Measurements from ENCODE around the gene PHLPP2. TPM values are rescaled to one million over a fixed set of nuclear protein-coding genes. Genes with fewer than 3 reads are reported as not detected.
"Not testable (repeated sequence)": the region's sequence is repeated elsewhere in the genome, so short reads cannot be mapped to it uniquely, and the experiment has no call there.

The PHLPP2 gene
- total and polyA plus RNA-seq, 8 donors, result 6.1 to 8.5 (median 7.0) TPM

DNA sequence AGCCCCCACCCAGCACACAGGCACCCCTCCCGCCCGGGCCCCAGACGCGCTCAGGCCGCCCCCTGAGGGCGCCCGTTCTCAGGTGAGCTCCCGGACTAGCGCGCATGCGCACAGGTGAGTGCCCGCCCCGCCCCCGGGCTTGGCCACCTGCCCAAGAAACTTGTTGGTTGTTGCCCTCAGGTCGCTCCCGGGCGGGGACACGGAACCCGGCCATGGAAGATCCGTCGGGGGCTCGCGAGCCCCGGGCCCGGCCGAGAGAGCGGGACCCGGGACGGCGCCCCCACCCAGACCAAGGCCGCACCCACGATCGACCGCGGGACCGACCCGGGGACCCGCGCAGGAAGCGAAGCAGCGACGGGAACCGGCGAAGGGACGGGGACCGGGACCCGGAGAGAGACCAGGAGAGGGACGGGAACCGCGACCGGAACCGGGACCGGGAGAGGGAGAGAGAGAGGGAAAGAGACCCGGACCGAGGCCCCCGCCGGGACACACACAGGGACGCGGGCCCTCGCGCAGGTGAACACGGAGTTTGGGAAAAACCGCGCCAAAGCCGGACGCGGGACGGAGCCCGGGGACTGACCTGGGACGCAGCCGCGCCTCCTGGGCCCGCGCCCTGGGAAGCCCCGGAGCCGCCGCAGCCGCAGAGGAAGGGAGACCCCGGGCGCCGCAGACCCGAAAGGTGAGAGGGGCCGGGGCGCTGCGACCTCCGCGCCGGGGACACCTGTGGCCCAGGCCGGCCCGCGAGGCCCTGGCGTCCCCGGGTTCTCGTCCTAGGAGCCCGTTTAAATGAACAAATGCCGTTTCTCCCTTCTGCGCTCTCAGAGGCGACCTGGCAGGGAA is 98.3 kb downstream of the PHLPP2 start, which contains the start of gene MARVELD3:
MARVELD3 (plus strand) TSS at position 167 of the 840 bp plus-strand sequence; CDS start at position 213, 46 bp downstream.
- Histone ChIP-seq H3K4me1 (peaks cover 8 to 13% of the 10 kb centered on the region in 2 donors), H3K27ac (peak within 1 kb of the TSS; percentile 4 to 26), H3K4me3 (peak within 1 kb of the TSS; percentile 48 to 49), H3K27me3 (peaks cover 18 to 49% of the 10 kb centered on the region in 2 donors), H3K36me3 (no peaks in the 10 kb centered on the region), H3K9me3 (no peaks in the 10 kb centered on the region)
- ATAC-seq, result peak; percentile 76
- peak; percentile 42 to 91 (median 76) for DNase-seq
- intact Hi-C loops (cut with DNase I), result no loop called here
- TF ChIP-seq, protein P1, sequence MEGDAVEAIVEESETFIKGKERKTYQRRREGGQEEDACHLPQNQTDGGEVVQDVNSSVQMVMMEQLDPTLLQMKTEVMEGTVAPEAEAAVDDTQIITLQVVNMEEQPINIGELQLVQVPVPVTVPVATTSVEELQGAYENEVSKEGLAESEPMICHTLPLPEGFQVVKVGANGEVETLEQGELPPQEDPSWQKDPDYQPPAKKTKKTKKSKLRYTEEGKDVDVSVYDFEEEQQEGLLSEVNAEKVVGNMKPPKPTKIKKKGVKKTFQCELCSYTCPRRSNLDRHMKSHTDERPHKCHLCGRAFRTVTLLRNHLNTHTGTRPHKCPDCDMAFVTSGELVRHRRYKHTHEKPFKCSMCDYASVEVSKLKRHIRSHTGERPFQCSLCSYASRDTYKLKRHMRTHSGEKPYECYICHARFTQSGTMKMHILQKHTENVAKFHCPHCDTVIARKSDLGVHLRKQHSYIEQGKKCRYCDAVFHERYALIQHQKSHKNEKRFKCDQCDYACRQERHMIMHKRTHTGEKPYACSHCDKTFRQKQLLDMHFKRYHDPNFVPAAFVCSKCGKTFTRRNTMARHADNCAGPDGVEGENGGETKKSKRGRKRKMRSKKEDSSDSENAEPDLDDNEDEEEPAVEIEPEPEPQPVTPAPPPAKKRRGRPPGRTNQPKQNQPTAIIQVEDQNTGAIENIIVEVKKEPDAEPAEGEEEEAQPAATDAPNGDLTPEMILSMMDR (IDR thresholded peaks at IDR 0.05), result no peak

DNA sequence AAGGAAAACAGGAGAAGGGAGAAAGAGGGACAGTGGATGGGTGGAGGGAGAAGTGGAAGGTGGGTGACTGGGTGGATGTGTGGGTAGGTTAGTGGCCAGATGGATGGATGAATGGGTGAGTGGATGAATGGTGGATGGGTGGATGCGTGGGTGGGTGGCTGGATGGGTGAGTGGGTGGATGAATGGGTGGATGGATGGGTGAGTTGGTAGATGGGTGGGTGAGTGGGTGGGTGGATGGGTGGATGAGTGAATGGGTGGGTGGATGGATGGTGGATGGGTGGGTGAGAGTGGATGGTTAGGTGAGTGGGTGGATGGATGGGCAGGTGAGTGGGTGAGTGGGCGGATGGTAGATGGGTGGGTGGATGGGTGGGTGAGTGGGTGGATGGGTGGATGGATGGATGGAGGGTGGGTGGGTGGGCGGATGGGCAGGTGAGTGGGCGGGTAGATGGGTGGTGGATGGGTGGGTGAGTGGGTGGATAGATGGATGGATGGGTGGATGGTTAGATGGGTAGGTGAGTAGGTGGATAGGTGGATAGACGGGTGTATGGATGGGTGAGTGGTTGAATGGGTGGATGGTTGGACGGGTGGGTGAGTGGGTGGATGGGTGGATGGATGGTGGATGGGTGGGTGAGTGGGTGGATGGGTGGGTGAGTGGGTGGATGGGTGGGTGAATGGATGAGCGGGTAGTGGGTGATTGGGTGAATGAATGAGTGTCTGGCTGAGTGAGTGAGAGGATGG is 99.2 kb downstream of the PHLPP2 start:
- intact Hi-C loops (cut with DNase I), result no loop called here
- ATAC-seq (no peak), DNase-seq (no peak)
- Histone ChIP-seq H3K4me1 (peaks cover 8 to 13% of the 10 kb centered on the region in 2 donors), H3K27ac (no peak overlapping the region), H3K4me3 (no peak overlapping the region), H3K36me3 (no peaks in the 10 kb centered on the region), H3K27me3 (peaks cover 18 to 49% of the 10 kb centered on the region in 2 donors), H3K9me3 (no peaks in the 10 kb centered on the region)
- TF ChIP-seq, protein P1 (IDR thresholded peaks at IDR 0.05), result no peak

- Histone ChIP-seq H3K4me1 (peaks cover 8 to 13% of the 10 kb centered on the region in 2 donors), H3K9me3 (no peaks in the 10 kb centered on the region), H3K36me3 (no peaks in the 10 kb centered on the region), H3K27ac (no peak overlapping the region), H3K4me3 (no peak overlapping the region), H3K27me3 (peaks cover 18 to 54% of the 10 kb centered on the region in 2 donors)
- intact Hi-C loops (cut with DNase I), result no loop called here
- DNase-seq (no peak), ATAC-seq (no peak)
- TF ChIP-seq, protein P1 (IDR thresholded peaks at IDR 0.05), result no peak
These were observed 100.9 kb downstream of the PHLPP2 start for GRCh38 chr16:71623597-71623996.

DNA sequence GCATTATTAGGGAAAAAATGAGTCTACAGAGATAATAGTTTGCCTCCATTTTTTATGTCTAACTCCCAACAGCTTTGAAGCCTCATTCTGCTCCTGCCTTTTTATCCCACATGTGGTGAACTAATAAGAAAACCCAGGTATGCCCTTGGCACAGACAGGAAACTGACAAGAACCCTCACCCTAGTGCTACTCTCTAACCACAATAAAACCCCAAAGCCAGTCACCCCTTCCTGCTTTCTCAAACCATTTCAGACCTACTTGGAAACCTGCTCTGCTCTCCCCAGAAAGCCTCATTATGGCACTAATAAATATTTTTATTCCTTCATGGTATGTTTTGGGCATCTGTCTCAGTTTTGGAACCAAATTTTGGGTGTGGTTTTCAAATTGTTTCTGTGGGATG is 102.4 kb downstream of the PHLPP2 start:
- Histone ChIP-seq H3K9me3 (no peaks in the 10 kb centered on the region), H3K27ac (no peak overlapping the region), H3K4me1 (peaks cover 8 to 13% of the 10 kb centered on the region in 2 donors), H3K27me3 (peaks cover 15 to 43% of the 10 kb centered on the region in 2 donors), H3K4me3 (no peak overlapping the region), H3K36me3 (no peaks in the 10 kb centered on the region)
- TF ChIP-seq, protein P1 (IDR thresholded peaks at IDR 0.05), result no peak
- ATAC-seq (no peak), DNase-seq (no peak)
- intact Hi-C loops (cut with DNase I), result no loop called here

GRCh38 chr16:71618429-71618828 is 106.1 kb downstream of the PHLPP2 start:
- no peak for DNase-seq
- Histone ChIP-seq H3K4me1 (no peaks in the 10 kb centered on the region), H3K27ac (no peak overlapping the region), H3K9me3 (no peaks in the 10 kb centered on the region), H3K27me3 (peaks cover 0 to 17% of the 10 kb centered on the region in 2 donors), H3K36me3 (no peaks in the 10 kb centered on the region), H3K4me3 (no peak overlapping the region)
- ATAC-seq, result no peak
- TF ChIP-seq, protein P1 (IDR thresholded peaks at IDR 0.05), result no peak
- intact Hi-C loops (cut with DNase I), result loop anchor here in 1 of 2 donors (10.0 kb wide), 1 partner anchor 204 kb away; no protein-coding TSS in a partner anchor

GRCh38 chr16:71614956-71615355 is 109.5 kb downstream of the PHLPP2 start:
- H3K4me1 ChIP-seq, DNase-seq, H3K36me3 ChIP-seq, ATAC-seq, H3K4me3 ChIP-seq, H3K9me3 ChIP-seq, H3K27ac ChIP-seq: not testable (repeated sequence)
- intact Hi-C loops (cut with DNase I), result loop anchor here in 1 of 2 donors (10.0 kb wide), 1 partner anchor 200 kb away; no protein-coding TSS in a partner anchor
- peaks cover 0 to 38% of the 10 kb centered on the region in 2 donors for H3K27me3 ChIP-seq
